Astrocyte (in vitro differentiated cells and primary cell): ENCODE results near the gene JMJD4. TPM values are rescaled to one million over a fixed set of nuclear protein-coding genes. Genes with fewer than 3 reads are reported as not detected.

Experiments
- DNase-seq: peaks from one replicate; pipeline ENCODE4 v3.0.0-alpha.2; 2010; ENCODE audit warnings: low read depth
- FAIRE-seq: peaks from 2 replicates; lab custom pipeline; 2011; peaks lifted over from hg19 to GRCh38; lab: Jason Lieb, UNC
- H2AFZ ChIP-seq: 2 replicates; pipeline ENCODE4 v1.6.0; 2012; ENCODE audit warnings: low read depth, low read length, inconsistent platforms
- H3K27ac ChIP-seq: 2 replicates; pipeline ENCODE4 v1.5.1; 2011; ENCODE audit warnings: low read depth, low read length, inconsistent platforms
- H3K27me3 ChIP-seq: 2 replicates; pipeline ENCODE4 v1.6.0; 2011; ENCODE audit warnings: low read length, inconsistent platforms; ENCODE audit not compliant: insufficient read depth
- H3K36me3 ChIP-seq: 2 replicates; pipeline ENCODE4 v1.5.1; 2011; ENCODE audit warnings: low read length, inconsistent platforms; ENCODE audit not compliant: insufficient read depth
- H3K4me1 ChIP-seq: 2 replicates; pipeline ENCODE4 v1.5.1; 2011; ENCODE audit warnings: low read length, inconsistent platforms; ENCODE audit not compliant: insufficient read depth
- H3K4me2 ChIP-seq: 2 replicates; pipeline ENCODE4 v1.6.0; 2012; ENCODE audit warnings: low read length, inconsistent platforms
- H3K4me3 ChIP-seq: 2 replicates; pipeline ENCODE4 v1.5.1; 2011; ENCODE audit warnings: low read depth, mild to moderate bottlenecking, low read length, inconsistent platforms; ENCODE audit not compliant: insufficient read depth
- H3K79me2 ChIP-seq: 2 replicates; pipeline ENCODE4 v1.6.0; 2012; ENCODE audit warnings: mild to moderate bottlenecking, low read length, inconsistent platforms; ENCODE audit not compliant: insufficient read depth
- H3K9ac ChIP-seq: 2 replicates; pipeline ENCODE4 v1.6.0; 2012; ENCODE audit warnings: mild to moderate bottlenecking, low read length, inconsistent platforms
- H3K9me3 ChIP-seq: 2 replicates; pipeline ENCODE4 v1.5.1; 2012; ENCODE audit warnings: low read depth, mild to moderate bottlenecking, low read length, inconsistent platforms; ENCODE audit not compliant: insufficient read depth
- H4K20me1 ChIP-seq: 2 replicates; pipeline ENCODE4 v1.6.0; 2012; ENCODE audit warnings: low read length, inconsistent platforms; ENCODE audit not compliant: insufficient read depth
- H3K27ac Mint-ChIP-seq: one replicate; pipeline ENCODE4 v1.8.0; 2021; ENCODE audit warnings: mild to moderate bottlenecking, mixed read lengths; ENCODE audit not compliant: unreplicated experiment
- H3K27me3 Mint-ChIP-seq: one replicate; pipeline ENCODE4 v1.8.0; 2021; ENCODE audit warnings: low read depth, mixed read lengths; ENCODE audit not compliant: unreplicated experiment
- H3K36me3 Mint-ChIP-seq: one replicate; pipeline ENCODE4 v1.8.0; 2021; ENCODE audit warnings: low read depth, mixed read lengths; ENCODE audit not compliant: unreplicated experiment
- H3K4me1 Mint-ChIP-seq: one replicate; pipeline ENCODE4 v1.8.0; 2021; ENCODE audit warnings: low read depth, mixed read lengths; ENCODE audit not compliant: unreplicated experiment
- H3K4me3 Mint-ChIP-seq: one replicate; pipeline ENCODE4 v1.8.0; 2021; ENCODE audit warnings: mild to moderate bottlenecking, moderate library complexity, mixed read lengths; ENCODE audit not compliant: unreplicated experiment
- H3K9me3 Mint-ChIP-seq: one replicate; pipeline ENCODE4 v1.8.0; 2021; ENCODE audit warnings: mild to moderate bottlenecking, mixed read lengths; ENCODE audit not compliant: unreplicated experiment
- EZH2 ChIP-seq: IDR thresholded peaks from 2 replicates; pipeline ENCODE4 v1.6.1; 2012; ENCODE audit warnings: mild to moderate bottlenecking, low read length, inconsistent platforms; ENCODE audit not compliant: insufficient read depth
- total RNA-seq: library from RNA; stranded (reverse); gene quantifications from 2 replicates; pipeline ENCODE4 v1.2.1, GENCODE V29; 2021
- TF ChIP-seq, protein P1 (sequence below): IDR thresholded peaks from 2 replicates; pipeline ENCODE4 v1.5.1; 2011; ENCODE audit warnings: low read depth, mild to moderate bottlenecking, inconsistent platforms, low read length, moderate library complexity; ENCODE audit not compliant: insufficient read depth

The JMJD4 gene
- total RNA-seq, 1 donor from 2014 or later, result 17.5 TPM

DNA sequence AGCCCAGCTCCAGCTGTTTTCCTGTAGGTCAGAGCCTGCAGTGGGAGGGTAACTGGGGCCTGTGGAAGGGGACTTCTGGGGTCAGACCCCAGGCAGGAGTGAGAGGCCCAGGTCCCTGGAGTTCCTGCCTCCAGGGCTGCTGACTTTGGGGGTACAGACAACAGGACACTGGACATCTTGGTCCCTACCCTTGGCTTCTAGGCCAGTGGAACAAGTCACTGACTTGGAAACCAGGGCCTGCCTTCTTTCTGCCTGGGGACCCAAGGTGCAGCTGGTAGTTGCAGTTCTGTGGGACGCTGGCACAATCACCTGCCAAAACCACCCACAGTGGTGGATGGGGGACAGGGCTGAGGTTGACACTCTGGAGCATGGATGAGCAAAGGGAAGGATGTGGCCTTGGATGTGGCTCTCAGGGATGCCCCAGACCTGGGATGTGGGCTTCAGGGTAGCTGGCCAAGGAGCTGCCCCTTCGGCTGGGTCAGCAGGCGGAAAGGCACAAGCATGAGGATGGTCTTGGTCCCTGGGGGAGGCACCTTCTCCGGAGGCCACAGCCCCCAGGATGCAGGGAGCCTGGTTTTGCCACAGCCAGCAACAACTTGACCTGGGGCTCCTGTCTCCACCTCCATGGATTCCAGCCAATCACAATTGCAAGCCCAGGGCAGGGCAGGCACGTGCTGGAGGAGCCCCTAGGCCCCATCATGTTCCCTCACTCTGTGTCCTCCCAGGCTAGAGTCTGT is 5.8 kb downstream of the JMJD4 start:
- Mint-ChIP-seq H3K36me3 (no peaks in the 10 kb centered on the region), H3K4me3 (peak overlapping the region; percentile 78), H3K9me3 (peaks cover 5% of the 10 kb centered on the region), H3K4me1 (peaks cover 8% of the 10 kb centered on the region), H3K27me3 (no peaks in the 10 kb centered on the region), H3K27ac (no peak overlapping the region)
- H3K4me3 ChIP-seq, result no peak overlapping the region
- H4K20me1 ChIP-seq, result peaks cover 42% of the 10 kb centered on the region
- H3K4me2 ChIP-seq, result peak overlapping the region; percentile 85
- H3K36me3 ChIP-seq, result peaks cover 3% of the 10 kb centered on the region
- DNase-seq, result no peak
- no peak overlapping the region for H2AFZ ChIP-seq
- H3K9me3 ChIP-seq, result no peaks in the 10 kb centered on the region
- peak overlapping the region; percentile 25 for H3K9ac ChIP-seq
- no peak for FAIRE-seq
- no peak overlapping the region for H3K27ac ChIP-seq
- peaks cover 19% of the 10 kb centered on the region for H3K79me2 ChIP-seq
- no peaks in the 10 kb centered on the region for H3K27me3 ChIP-seq
- no peak for TF ChIP-seq EZH2
- TF ChIP-seq, protein P1, sequence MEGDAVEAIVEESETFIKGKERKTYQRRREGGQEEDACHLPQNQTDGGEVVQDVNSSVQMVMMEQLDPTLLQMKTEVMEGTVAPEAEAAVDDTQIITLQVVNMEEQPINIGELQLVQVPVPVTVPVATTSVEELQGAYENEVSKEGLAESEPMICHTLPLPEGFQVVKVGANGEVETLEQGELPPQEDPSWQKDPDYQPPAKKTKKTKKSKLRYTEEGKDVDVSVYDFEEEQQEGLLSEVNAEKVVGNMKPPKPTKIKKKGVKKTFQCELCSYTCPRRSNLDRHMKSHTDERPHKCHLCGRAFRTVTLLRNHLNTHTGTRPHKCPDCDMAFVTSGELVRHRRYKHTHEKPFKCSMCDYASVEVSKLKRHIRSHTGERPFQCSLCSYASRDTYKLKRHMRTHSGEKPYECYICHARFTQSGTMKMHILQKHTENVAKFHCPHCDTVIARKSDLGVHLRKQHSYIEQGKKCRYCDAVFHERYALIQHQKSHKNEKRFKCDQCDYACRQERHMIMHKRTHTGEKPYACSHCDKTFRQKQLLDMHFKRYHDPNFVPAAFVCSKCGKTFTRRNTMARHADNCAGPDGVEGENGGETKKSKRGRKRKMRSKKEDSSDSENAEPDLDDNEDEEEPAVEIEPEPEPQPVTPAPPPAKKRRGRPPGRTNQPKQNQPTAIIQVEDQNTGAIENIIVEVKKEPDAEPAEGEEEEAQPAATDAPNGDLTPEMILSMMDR, result no peak
- H3K4me1 ChIP-seq, result peaks cover 13% of the 10 kb centered on the region

DNA sequence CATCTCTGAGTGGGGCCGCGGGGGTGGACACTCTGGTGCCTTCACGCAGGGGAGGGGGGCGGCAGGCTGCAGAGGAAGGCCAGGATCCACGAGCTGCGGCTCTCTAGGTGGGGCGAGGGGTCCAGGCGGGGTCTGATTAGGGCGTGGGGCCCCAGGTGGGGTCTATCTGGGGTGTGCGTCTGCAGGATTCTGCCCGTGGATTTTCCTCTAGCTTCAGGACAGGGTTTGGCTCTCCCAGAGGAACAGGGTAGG is 6.3 kb downstream of the JMJD4 start:
- Histone ChIP-seq H3K4me2 (peak overlapping the region; percentile 85), H4K20me1 (peaks cover 39% of the 10 kb centered on the region), H3K9ac (peak overlapping the region; percentile 25), H2AFZ (no peak overlapping the region), H3K27ac (no peak overlapping the region), H3K9me3 (no peaks in the 10 kb centered on the region), H3K4me1 (peaks cover 8% of the 10 kb centered on the region), H3K79me2 (peaks cover 14% of the 10 kb centered on the region), H3K27me3 (no peaks in the 10 kb centered on the region), H3K36me3 (peaks cover 3% of the 10 kb centered on the region), H3K4me3 (peak overlapping the region; percentile 41)
- no peaks in the 10 kb centered on the region for H3K36me3 Mint-ChIP-seq
- FAIRE-seq, result no peak
- H3K27ac Mint-ChIP-seq, result no peak overlapping the region
- H3K27me3 Mint-ChIP-seq, result no peaks in the 10 kb centered on the region
- H3K9me3 Mint-ChIP-seq, result peaks cover 7% of the 10 kb centered on the region
- peaks cover 8% of the 10 kb centered on the region for H3K4me1 Mint-ChIP-seq
- no peak for TF ChIP-seq EZH2
- TF ChIP-seq, protein P1, result no peak
- DNase-seq, result no peak
- H3K4me3 Mint-ChIP-seq, result peak overlapping the region; percentile 78
